Ovary (tissue), 9 donors: ENCODE data around the gene CCDC85B. TPM values are rescaled to one million over a fixed set of nuclear protein-coding genes. Genes with fewer than 3 reads are reported as not detected.
"Not testable (repeated sequence)": the region's sequence is repeated elsewhere in the genome, so short reads cannot be mapped to it uniquely, and the experiment has no call there.

Source experiments
- DNase-seq, 5 donors: peaks; one replicate each; pipeline ENCODE4 v3.0.0-alpha.2; 2019 to 2020
- H3K27ac ChIP-seq, 2 donors: fragments of 200-600 bp; one replicate each; pipeline versions ENCODE4 v1.5.1 to v1.8.0; 2019 to 2022
- H3K27me3 ChIP-seq: fragments of 200-600 bp; one replicate; pipeline ENCODE4 v1.8.0; 2022
- H3K36me3 ChIP-seq: fragments of 200-600 bp; sonication (generic); one replicate; pipeline ENCODE4 v1.5.1; 2019
- H3K4me1 ChIP-seq: one replicate; pipeline ENCODE4 v1.8.1; 2013; ENCODE audit warnings: mild to moderate bottlenecking, moderate library complexity; ENCODE audit not compliant: insufficient read depth
- H3K4me3 ChIP-seq: fragments of 200-600 bp; sonication (generic); one replicate; pipeline ENCODE4 v1.5.1; 2017
- H3K9me3 ChIP-seq, 2 donors: fragments of 200-600 bp in 1 of 2; sonication (generic) in 1 of 2; one replicate each; pipeline versions ENCODE4 v1.5.1 to v1.8.1; 2013 to 2019; ENCODE audit warnings: mild to moderate bottlenecking in 1 of 2, moderate library complexity in 1 of 2
- EP300 ChIP-seq: sonication (generic); formaldehyde crosslinking; IDR thresholded peaks from one replicate; pipeline ENCODE4 v1.6.1; 2017; ENCODE audit warnings: antibody characterized with exemption
- POLR2A ChIP-seq: fragments of 450-650 bp; IDR thresholded peaks from one replicate; pipeline ENCODE4 v1.6.1; 2017; ENCODE audit warnings: antibody characterized with exemption, mild to moderate bottlenecking, moderate library complexity
- WGBS, 3 donors: extraction: QIAGEN DNeasy Blood & Tissue Kit in 1 of 3; methylation state at CpG; one replicate each; pipeline versions ENCODE4 v1.1.5 to v1.1.7; 2013 to 2017; 5-methylcytosine and 5-hydroxymethylcytosine counted together
- intact Hi-C, 4 donors: fragments of 100-400 bp; cut with DNase I; formaldehyde crosslinking; loops; one replicate each; pipeline versions ENCODE4 v1.11.0 to v1.15.1; 2022 to 2023
- polyA plus RNA-seq, 2 donors: library from polyadenylated mRNA; stranded (reverse); fragments of 200-250 nt in 1 of 2; fragments of 350-450 nt in 1 of 2; fragmentation: Illumina TruSeq in 1 of 2; extraction: RNeasy Lipid Tissue Mini Kit (QIAGEN cat#74804) in 1 of 2; gene quantifications; one replicate each; pipeline ENCODE4 v1.2.3, GENCODE V29; 2013 to 2014
- total RNA-seq, 7 donors: library from RNA; depleted of rRNA in 2 of 7; stranded (reverse); fragments of >200 nt in 2 of 7; fragmentation: NEBNext Ultra II Directional in 3 of 7; extraction: Animal tissue kit (Norgen Biotek cat#: 25700) in 3 of 7; gene quantifications; one replicate each; pipeline versions ENCODE4 v1.1.0 to v1.2.4, GENCODE V29; 2016 to 2023
- TF ChIP-seq, protein P1 (sequence below), 3 donors: fragments of 450-650 bp in 2 of 3; fragments of 200-600 bp in 1 of 3; IDR thresholded peaks; one replicate each; pipeline versions ENCODE4 v1.5.1 to v1.8.0; 2016 to 2022; ENCODE audit warnings: antibody characterized with exemption in 3 of 3, mild to moderate bottlenecking in 1 of 3
- donor health status: DM: no; HTN: no; CAD: no; lungs with moderate emphysema.
- donor health status: DM: no; HTN: no; CAD: no.
- donor health status: Bipolar disorder and iron deficiency.
- donor health status: DM: yes; HTN: yes; CAD: no.
- donor health status: DM: no; HTN: no; CAD: no.
- donor health status: DM: yes; HTN: yes; CAD: no.

Gene CCDC85B
- total and polyA plus RNA-seq, 9 donors: 31.5 to 85.0 (median 55.6) TPM; not detected in 1

DNA sequence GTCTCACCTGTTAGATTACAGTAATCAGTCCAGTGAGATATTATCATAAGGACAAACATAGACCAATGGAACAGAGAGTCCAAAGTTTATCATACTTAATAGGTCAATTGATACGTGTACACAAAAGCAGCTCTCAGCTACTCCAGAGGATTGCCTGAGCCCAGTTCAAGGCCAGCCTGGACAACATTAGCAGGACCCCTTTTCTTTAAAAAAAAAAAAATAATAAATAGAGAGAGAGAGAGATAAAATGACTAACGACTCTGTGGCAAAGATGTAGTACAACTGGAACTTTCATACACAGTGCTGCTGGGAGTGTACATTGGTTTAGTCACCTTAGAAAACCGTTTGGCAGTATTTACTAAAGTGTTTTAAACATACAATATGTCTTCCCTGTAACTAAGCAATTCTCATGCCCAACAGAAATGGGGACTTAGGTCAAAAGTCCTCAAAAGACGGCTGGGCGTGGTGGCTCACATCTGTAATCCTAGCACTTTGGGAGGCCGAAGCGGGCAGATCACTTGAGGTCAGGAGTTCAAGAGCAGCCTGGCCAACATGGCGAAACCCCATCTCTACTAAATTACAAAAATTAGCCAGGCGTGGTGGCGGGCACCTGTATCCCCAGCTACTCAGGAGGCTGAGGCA is 46.1 kb upstream of the CCDC85B start:
- no peak overlapping the region for H3K4me3 ChIP-seq
- no peaks in the 10 kb centered on the region for H3K4me1 ChIP-seq
- no peaks in the 10 kb centered on the region for H3K9me3 ChIP-seq
- no peaks in the 10 kb centered on the region for H3K27me3 ChIP-seq
- intact Hi-C loops: no loop called here
- no peak for DNase-seq
- TF ChIP-seq POLR2A (no peak), EP300 (no peak)
- TF ChIP-seq, protein P1, sequence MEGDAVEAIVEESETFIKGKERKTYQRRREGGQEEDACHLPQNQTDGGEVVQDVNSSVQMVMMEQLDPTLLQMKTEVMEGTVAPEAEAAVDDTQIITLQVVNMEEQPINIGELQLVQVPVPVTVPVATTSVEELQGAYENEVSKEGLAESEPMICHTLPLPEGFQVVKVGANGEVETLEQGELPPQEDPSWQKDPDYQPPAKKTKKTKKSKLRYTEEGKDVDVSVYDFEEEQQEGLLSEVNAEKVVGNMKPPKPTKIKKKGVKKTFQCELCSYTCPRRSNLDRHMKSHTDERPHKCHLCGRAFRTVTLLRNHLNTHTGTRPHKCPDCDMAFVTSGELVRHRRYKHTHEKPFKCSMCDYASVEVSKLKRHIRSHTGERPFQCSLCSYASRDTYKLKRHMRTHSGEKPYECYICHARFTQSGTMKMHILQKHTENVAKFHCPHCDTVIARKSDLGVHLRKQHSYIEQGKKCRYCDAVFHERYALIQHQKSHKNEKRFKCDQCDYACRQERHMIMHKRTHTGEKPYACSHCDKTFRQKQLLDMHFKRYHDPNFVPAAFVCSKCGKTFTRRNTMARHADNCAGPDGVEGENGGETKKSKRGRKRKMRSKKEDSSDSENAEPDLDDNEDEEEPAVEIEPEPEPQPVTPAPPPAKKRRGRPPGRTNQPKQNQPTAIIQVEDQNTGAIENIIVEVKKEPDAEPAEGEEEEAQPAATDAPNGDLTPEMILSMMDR (IDR thresholded peaks at IDR 0.05): no peak
- WGBS, 3 donors: 77 to 84% (median 82%) methylated on average over 10 of the region's 10 CpGs
- no peaks in the 10 kb centered on the region for H3K36me3 ChIP-seq
- H3K27ac ChIP-seq: no peak overlapping the region

DNA sequence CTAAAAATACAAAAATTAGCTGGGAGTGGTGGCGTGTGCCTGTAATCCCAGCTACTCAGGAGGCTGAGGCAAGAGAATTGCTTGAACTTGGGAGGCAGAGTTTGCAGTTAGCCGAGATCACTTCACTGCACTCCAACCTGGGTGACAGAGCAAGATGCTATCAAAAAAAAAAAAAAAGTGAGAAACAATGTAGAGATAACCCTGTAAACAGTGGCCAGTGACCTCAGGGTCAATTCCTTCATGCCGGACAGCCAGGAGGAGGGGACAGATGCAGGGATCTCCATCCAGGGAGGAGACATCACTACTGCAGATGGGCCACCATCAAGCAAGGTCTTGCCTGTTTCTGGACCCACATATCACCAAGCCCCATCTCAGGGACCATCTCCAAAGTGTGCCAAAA is 42.7 kb upstream of the CCDC85B start:
- Histone ChIP-seq H3K27ac (no peak overlapping the region), H3K9me3 (no peaks in the 10 kb centered on the region), H3K27me3 (no peaks in the 10 kb centered on the region), H3K4me3 (no peak overlapping the region), H3K4me1 (peaks cover 1% of the 10 kb centered on the region), H3K36me3 (no peaks in the 10 kb centered on the region)
- intact Hi-C loops: no loop called here
- 58 to 88% (median 75%) methylated on average over 3 of the region's 3 CpGs for WGBS, 3 donors
- DNase-seq: no peak
- TF ChIP-seq POLR2A (no peak), EP300 (no peak)
- TF ChIP-seq, protein P1 (IDR thresholded peaks at IDR 0.05): no peak

DNA sequence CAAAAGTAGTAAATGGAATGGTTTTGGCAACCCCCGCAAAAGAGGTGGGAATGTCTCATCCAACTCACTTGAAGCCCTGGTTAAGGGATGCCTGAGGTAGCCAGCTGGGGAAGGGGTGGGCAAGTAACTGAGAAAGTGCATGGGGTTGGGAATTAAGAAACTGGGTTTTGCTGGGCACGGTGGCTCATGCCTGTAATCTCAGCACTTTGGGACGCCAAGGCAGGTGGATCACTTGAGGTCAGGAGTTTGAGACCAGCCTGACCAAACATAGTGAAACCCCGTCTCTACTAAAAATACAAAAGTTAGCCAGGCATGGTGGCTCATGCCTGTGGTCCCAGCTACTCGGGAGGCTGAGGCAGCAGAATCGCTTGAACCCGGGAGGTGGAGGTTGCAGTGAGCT is 41.8 kb upstream of the CCDC85B start:
- H3K9me3 ChIP-seq, intact Hi-C loops, H3K27ac ChIP-seq, H3K4me1 ChIP-seq, H3K27me3 ChIP-seq, H3K36me3 ChIP-seq, H3K4me3 ChIP-seq, DNase-seq: not testable (repeated sequence)
- WGBS, 3 donors: 32 to 47% (median 32%) methylated on average over 7 of the region's 7 CpGs

DNA sequence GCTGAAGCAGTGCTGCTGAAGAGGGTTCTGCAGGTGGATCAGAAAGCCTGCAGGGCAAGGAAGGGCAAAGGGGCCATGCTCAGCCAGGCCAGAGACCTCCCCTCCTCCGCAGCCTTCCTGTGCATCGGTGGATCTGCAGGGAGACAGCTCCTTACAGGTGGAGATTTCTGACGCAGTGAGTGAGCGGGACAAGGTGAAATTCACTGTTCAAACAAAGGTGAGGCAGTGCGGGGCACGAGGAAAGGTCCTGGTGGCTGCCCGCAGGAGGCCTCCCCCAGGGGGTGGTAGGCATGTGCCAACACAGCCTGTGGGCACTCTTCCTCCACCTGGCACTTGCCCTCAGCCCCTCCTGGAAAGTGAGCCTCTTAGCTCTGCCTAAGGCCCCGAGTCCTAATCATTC is 41.1 kb upstream of the CCDC85B start:
- WGBS, 3 donors: 50 to 62% (median 59%) methylated on average over 8 of the region's 8 CpGs
- H3K4me1 ChIP-seq: peaks cover 1% of the 10 kb centered on the region
- intact Hi-C loops: no loop called here
- H3K27ac ChIP-seq: no peak overlapping the region
- H3K27me3 ChIP-seq: no peaks in the 10 kb centered on the region
- no peaks in the 10 kb centered on the region for H3K9me3 ChIP-seq
- DNase-seq: peak in 1 of 5 donors; percentile 26
- TF ChIP-seq, protein P1 (IDR thresholded peaks at IDR 0.05): no peak
- TF ChIP-seq POLR2A (no peak), EP300 (no peak)
- H3K4me3 ChIP-seq: no peak overlapping the region
- no peaks in the 10 kb centered on the region for H3K36me3 ChIP-seq

DNA sequence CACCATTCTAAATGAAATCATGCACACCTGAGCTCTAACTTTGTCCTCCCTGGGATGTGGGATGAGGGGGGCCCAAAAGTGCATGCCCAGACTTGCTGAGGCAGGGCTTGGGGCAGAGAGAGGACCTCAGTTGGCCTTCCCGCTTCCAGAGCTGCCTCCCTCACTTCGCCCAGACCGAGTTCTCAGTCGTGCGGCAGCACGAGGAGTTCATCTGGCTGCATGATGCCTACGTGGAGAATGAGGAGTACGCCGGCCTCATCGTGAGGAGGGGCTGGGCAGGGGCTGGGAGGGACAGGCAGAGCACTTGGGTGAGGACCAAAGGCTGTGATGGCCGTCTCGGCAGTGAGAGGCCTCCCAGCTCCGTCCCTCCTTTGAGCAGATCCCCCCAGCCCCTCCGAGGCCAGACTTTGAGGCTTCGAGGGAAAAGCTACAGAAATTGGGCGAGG is 40.7 kb upstream of the CCDC85B start:
- Histone ChIP-seq H3K9me3 (no peaks in the 10 kb centered on the region), H3K4me1 (peaks cover 1% of the 10 kb centered on the region), H3K27ac (no peak overlapping the region), H3K27me3 (no peaks in the 10 kb centered on the region), H3K36me3 (no peaks in the 10 kb centered on the region), H3K4me3 (no peak overlapping the region)
- 17 to 27% (median 22%) methylated on average over 16 of the region's 16 CpGs for WGBS, 3 donors
- DNase-seq: no peak
- TF ChIP-seq, protein P1 (IDR thresholded peaks at IDR 0.05): no peak
- TF ChIP-seq EP300 (no peak), POLR2A (no peak)
- intact Hi-C loops: no loop called here
